Type B pancreatic cell (in vitro differentiated cells): ENCODE measurements around the gene ZNF33A. TPM values are rescaled to one million over a fixed set of nuclear protein-coding genes. Genes with fewer than 3 reads are reported as not detected.

Experiments
- DNase-seq: peaks from one replicate; pipeline ENCODE4 v3.0.0; 2021; ENCODE audit warnings: mixed read lengths; ENCODE audit not compliant: unreplicated experiment; ENCODE audit errors: extremely low spot score
- H3K27ac Mint-ChIP-seq: 2 replicates; pipeline ENCODE4 v1.8.0; 2021; ENCODE audit warnings: mild to moderate bottlenecking, mixed read lengths
- H3K27me3 Mint-ChIP-seq: 2 replicates; pipeline ENCODE4 v1.8.0; 2021; ENCODE audit warnings: mixed read lengths
- H3K36me3 Mint-ChIP-seq: 2 replicates; pipeline ENCODE4 v1.8.0; 2021; ENCODE audit warnings: mixed read lengths
- H3K4me1 Mint-ChIP-seq: one replicate; pipeline ENCODE4 v1.8.0; 2021; ENCODE audit warnings: mixed read lengths; ENCODE audit not compliant: unreplicated experiment
- H3K4me3 Mint-ChIP-seq: 2 replicates; pipeline ENCODE4 v1.8.0; 2021; ENCODE audit warnings: mild to moderate bottlenecking, mixed read lengths
- H3K9me3 Mint-ChIP-seq: 2 replicates; pipeline ENCODE4 v1.8.0; 2021; ENCODE audit warnings: mixed read lengths
- total RNA-seq: library from RNA; stranded (reverse); gene quantifications from 2 replicates; pipeline ENCODE4 v1.2.1, GENCODE V29; 2021; ENCODE audit warnings: low replicate concordance
- TF ChIP-seq, protein P1 (sequence below): fragments of 200-600 bp; sonication (generic); conservative IDR thresholded peaks from 2 replicates; pipeline ENCODE4 v1.5.0; 2021; ENCODE audit warnings: antibody characterized with exemption, mild to moderate bottlenecking

Gene ZNF33A
- total RNA-seq, 1 donor from 2014 or later, result 32.2 TPM

- Mint-ChIP-seq H3K4me1 (no peaks in the 10 kb centered on the region), H3K9me3 (peaks cover 29% of the 10 kb centered on the region), H3K36me3 (peaks cover 84% of the 10 kb centered on the region), H3K27me3 (no peaks in the 10 kb centered on the region), H3K27ac (no peak overlapping the region), H3K4me3 (no peak overlapping the region)
- TF ChIP-seq, protein P1, sequence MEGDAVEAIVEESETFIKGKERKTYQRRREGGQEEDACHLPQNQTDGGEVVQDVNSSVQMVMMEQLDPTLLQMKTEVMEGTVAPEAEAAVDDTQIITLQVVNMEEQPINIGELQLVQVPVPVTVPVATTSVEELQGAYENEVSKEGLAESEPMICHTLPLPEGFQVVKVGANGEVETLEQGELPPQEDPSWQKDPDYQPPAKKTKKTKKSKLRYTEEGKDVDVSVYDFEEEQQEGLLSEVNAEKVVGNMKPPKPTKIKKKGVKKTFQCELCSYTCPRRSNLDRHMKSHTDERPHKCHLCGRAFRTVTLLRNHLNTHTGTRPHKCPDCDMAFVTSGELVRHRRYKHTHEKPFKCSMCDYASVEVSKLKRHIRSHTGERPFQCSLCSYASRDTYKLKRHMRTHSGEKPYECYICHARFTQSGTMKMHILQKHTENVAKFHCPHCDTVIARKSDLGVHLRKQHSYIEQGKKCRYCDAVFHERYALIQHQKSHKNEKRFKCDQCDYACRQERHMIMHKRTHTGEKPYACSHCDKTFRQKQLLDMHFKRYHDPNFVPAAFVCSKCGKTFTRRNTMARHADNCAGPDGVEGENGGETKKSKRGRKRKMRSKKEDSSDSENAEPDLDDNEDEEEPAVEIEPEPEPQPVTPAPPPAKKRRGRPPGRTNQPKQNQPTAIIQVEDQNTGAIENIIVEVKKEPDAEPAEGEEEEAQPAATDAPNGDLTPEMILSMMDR, result no peak
- DNase-seq, result no peak
These were observed 92.4 kb downstream of the ZNF33A start for GRCh38 chr10:38102880-38103279.

- Mint-ChIP-seq H3K9me3 (peaks cover 21% of the 10 kb centered on the region), H3K27ac (no peak overlapping the region), H3K36me3 (peaks cover 79% of the 10 kb centered on the region)
These were observed 93.3 kb downstream of the ZNF33A start for GRCh38 chr10:38103756-38104155.

DNA sequence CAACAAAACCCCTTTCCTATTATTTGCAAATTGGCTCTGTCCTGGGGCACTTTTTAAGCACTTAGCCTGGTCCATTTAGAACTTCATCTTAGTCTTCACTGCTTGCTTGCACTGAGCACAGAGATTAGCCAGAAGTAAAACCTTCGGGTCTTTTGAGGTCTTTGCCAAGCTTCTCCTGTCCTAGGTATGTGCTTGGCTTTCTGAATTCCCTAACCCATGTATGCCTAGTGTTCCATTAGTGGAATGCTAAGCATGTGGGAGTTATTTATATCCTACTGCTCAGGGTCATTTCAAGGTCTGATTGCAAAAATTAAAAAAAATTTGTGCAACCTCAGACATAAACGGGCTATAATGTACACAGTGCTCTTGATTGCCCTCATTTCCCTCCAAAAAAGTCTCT lies 101.7 kb downstream of the ZNF33A start:
- H3K27ac Mint-ChIP-seq, result no peak overlapping the region
- DNase-seq, result no peak
- TF ChIP-seq, protein P1, result no peak
- H3K4me1 Mint-ChIP-seq, result no peaks in the 10 kb centered on the region
- H3K36me3 Mint-ChIP-seq, result peaks cover 44% of the 10 kb centered on the region
- H3K9me3 Mint-ChIP-seq, result peaks cover 14% of the 10 kb centered on the region
- H3K4me3 Mint-ChIP-seq, result no peak overlapping the region
- no peaks in the 10 kb centered on the region for H3K27me3 Mint-ChIP-seq

More at GRCh38 chr10:38103756-38104155, 93.3 kb downstream of the ZNF33A start:
- Mint-ChIP-seq H3K4me3 (no peak overlapping the region), H3K4me1 (no peaks in the 10 kb centered on the region), H3K27me3 (no peaks in the 10 kb centered on the region)
- TF ChIP-seq, protein P1, result no peak
- DNase-seq, result no peak

Other genes with a start within 250 kb of the ZNF33A start
- gene ZNF248, start 153.1 kb upstream of the ZNF33A start, total RNA-seq, result 6.0 and 9.5 TPM in 2 replicates
- 2.0 and 6.9 TPM in 2 replicates for gene ZNF25, start 34.0 kb upstream of the ZNF33A start, total RNA-seq
- gene ZNF37A, start 83.7 kb downstream of the ZNF33A start, total RNA-seq, result 11.6 and 22.2 TPM in 2 replicates